ENCODE measurements around the gene CD207. TPM values are rescaled to one million over a fixed set of nuclear protein-coding genes. Genes with fewer than 3 reads are reported as not detected.
"Not testable (repeated sequence)": the region's sequence is repeated elsewhere in the genome, so short reads cannot be mapped to it uniquely, and the experiment has no call there.

Gene CD207
- under 1 TPM in 2 of 3 donors, not detected in 1; 0.20 TPM for polyA plus RNA-seq

DNA sequence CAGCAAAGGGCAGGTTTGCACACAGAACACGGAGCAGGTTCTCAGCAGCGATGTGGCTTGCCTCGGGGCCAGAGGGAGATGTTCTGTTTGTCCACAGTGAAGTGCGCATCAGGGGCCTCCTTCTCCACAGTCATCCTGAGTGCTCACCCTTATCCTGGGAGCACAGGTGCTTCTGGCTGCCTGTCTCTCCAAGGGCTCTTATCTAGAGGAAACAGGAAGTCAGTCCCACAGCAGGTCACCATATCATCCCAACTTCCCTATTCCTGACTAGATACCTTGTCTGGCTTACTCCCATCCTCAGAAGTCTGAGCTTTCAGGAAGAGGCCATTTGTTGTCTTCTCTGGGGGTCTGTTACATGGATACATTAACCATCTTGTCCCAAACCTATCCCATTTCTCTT is at the start of gene CD207:
TSS of gene CD207 (minus strand) at position 174 of the 400 bp plus-strand sequence. CDS start at position 134, 40 bp downstream.
- H3K9me3 Mint-ChIP-seq, result no peaks in the 10 kb centered on the region
- no peak for DNase-seq
- peak within 1 kb of the TSS in 3 of 6 donors; percentile 19 to 71 (median 31) for H3K27ac Mint-ChIP-seq
- peaks cover 21 to 33% of the 10 kb centered on the region in 2 donors for H3K4me1 Mint-ChIP-seq
- H3K36me3 Mint-ChIP-seq, result no peaks in the 10 kb centered on the region
- peak within 1 kb of the TSS in 1 of 5 donors; percentile 3 for H3K4me3 Mint-ChIP-seq
- H3K27me3 Mint-ChIP-seq (ENCODE audit: low read depth in 3 of 3), result peaks cover 0 to 8% (median 3%) of the 10 kb centered on the region in 3 donors

DNA sequence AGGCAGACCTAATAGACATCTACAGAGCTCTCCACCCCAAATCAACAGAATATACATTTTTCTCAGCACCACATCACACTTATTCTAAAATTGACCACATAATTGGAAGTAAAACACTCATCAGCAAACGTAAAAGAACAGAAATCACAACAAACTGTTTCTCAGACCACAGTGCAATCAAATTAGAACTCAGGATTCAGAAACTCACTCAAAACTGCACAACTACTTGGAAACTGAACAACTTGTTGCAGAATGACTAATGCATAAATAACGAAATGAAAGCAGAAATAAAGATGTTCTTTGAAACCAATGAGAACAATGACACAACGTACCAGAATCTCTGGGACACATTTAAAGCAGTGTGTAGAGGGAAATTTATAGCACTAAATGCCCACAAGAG is 42.9 kb upstream of the CD207 start:
- not testable (repeated sequence) for H3K4me3 Mint-ChIP-seq, H3K9me3 Mint-ChIP-seq, DNase-seq, H3K36me3 Mint-ChIP-seq, H3K27ac Mint-ChIP-seq, H3K4me1 Mint-ChIP-seq
- peaks cover 22 to 67% (median 35%) of the 10 kb centered on the region in 3 donors for H3K27me3 Mint-ChIP-seq (ENCODE audit: low read depth in 3 of 3)

DNA sequence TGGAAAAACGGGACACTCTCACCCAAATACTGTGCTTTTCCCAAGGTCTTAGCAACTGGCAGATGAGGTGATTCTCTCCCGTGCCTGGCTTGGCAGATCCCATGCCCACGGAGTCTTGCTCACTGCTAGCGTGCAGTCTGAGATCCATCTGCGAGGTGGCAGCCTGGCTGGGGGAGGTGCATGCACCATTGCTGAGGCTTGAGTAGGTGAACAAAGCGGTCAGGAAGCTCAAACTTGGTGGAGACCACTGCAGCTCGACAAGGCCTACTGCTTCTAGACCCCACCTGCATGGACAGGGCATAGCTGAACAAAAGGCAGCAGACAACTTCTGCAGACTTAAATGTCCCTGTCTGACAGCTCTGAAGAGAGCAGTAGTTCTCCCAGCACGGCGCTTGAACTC is 40.5 kb upstream of the CD207 start:
- DNase-seq, H3K36me3 Mint-ChIP-seq, H3K27ac Mint-ChIP-seq, H3K4me1 Mint-ChIP-seq, H3K9me3 Mint-ChIP-seq, H3K4me3 Mint-ChIP-seq: not testable (repeated sequence)
- peaks cover 26 to 55% (median 35%) of the 10 kb centered on the region in 3 donors for H3K27me3 Mint-ChIP-seq (ENCODE audit: low read depth in 3 of 3)

DNA sequence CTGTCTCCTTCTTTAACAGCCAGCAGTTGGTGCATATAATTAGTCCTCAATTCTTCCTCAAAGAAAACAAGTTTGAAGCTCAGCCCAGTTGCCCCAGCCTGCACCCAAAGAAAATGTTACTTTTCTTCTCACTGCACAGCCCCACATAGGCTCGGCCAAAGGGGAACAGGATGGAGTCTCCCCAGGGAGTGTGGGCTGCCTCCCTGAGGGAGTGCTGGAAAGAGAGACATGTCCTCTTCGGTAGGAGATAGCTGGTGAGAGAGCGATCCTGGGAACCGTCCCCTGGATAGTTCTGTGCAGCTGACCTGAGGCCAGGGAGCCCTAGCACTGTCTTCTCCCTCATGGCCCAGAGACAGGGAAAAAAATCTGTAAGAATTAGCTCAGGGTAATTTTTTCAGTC is 37.9 kb upstream of the CD207 start:
- H3K27me3 Mint-ChIP-seq (ENCODE audit: low read depth in 3 of 3), result peaks cover 20 to 32% (median 29%) of the 10 kb centered on the region in 3 donors
- no peaks in the 10 kb centered on the region for H3K36me3 Mint-ChIP-seq
- no peak overlapping the region for H3K27ac Mint-ChIP-seq
- no peak for DNase-seq
- H3K4me3 Mint-ChIP-seq, result no peak overlapping the region
- peaks cover 0 to 3% (median 0%) of the 10 kb centered on the region in 6 donors for H3K9me3 Mint-ChIP-seq
- H3K4me1 Mint-ChIP-seq, result peaks cover 6 to 8% of the 10 kb centered on the region in 2 donors

DNA sequence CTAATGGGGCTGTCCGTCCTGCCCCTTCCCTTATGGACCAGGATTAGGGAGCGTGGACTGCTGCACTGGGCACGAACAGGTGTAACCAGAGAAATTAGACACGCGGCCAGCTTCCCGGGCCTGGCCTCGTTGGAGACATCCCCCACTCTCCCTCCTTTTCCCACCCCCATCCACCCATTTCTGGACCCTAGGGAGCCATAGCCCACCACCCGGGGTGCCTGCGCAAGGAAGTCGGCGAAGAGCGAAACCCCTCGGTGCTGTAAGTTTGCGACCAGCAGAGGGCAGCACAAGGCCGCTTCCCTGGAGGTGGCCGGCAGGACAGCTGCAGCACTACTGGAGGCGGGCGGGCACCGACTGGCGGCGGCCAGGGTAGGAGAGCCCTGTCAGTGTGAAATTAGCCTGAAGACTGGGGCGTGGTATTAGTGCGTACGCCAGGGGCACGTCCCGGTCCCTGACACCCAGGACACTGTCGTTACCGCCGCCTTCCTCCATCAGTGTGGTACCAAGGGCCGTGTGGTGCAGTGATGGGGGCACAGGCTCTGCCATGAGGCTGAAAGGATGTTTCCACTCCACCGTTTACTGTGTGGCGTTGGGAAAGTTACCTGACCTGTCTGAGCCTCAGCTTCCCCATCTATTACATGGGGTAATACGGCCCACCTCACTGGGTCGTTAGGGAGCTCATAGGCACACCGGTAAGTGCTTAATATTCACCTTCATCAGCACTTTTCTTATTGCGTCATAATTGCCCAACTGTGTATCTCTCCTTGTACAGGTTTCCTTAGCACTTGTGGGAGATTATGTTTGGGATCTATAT is 36.0 kb upstream of the CD207 start:
- Mint-ChIP-seq H3K4me3 (peak overlapping the region in 4 of 5 donors; percentile 14 to 68 (median 58)), H3K4me1 (peaks cover 6 to 8% of the 10 kb centered on the region in 2 donors), H3K36me3 (no peaks in the 10 kb centered on the region), H3K9me3 (no peaks in the 10 kb centered on the region), H3K27me3 (ENCODE audit: low read depth in 3 of 3) (peaks cover 15 to 16% (median 15%) of the 10 kb centered on the region in 3 donors), H3K27ac (no peak overlapping the region)
- peak; percentile 71 to 78 (median 78) for DNase-seq

DNA sequence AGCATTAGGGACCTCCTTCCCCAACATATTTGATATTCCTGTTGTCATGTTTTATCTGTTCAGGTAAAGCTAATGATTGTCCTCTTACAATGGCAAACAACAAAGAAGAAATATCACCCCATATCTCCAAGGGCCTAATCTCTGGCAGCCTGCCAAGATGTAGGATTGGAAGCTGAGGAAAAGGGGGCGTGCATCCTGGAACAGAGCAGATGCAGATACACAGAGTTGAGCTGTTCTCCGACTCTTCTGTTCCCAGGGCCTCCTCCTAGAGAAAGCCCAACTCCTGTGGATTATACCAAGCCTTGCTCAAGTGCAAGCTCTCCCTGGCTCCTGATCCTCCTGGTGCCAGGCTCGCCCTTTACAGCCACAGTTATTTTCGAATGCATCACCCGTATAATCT is 35.2 kb upstream of the CD207 start:
- Mint-ChIP-seq H3K4me3 (no peak overlapping the region), H3K27ac (no peak overlapping the region), H3K9me3 (no peaks in the 10 kb centered on the region), H3K36me3 (no peaks in the 10 kb centered on the region), H3K4me1 (peaks cover 6 to 8% of the 10 kb centered on the region in 2 donors), H3K27me3 (ENCODE audit: low read depth in 3 of 3) (peaks cover 12 to 14% (median 13%) of the 10 kb centered on the region in 3 donors)
- DNase-seq, result no peak

DNA sequence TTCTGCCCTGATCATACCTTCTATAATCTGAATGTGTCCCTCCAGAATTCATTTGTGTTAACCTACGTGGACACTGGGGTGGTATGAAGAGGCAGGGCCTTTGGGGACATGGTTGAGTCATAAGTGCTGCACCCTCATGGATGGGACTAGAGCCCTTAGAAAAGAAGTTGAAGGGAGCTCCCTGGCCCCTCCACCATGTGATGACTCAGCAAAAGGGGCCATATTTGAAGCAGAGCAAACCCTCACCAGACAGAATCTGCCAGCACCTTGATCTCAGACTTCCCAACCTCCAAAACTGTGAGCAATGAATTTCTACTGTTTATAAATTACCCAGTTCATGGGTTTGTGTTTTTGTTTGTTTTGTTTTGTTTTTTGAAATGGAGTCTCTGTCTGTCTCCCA is 33.4 kb upstream of the CD207 start:
- H3K36me3 Mint-ChIP-seq, result no peaks in the 10 kb centered on the region
- H3K27me3 Mint-ChIP-seq (ENCODE audit: low read depth in 3 of 3), result peaks cover 2 to 10% (median 7%) of the 10 kb centered on the region in 3 donors
- H3K4me1 Mint-ChIP-seq, result peaks cover 6 to 8% of the 10 kb centered on the region in 2 donors
- H3K4me3 Mint-ChIP-seq, result no peak overlapping the region
- no peak overlapping the region for H3K27ac Mint-ChIP-seq
- no peak for DNase-seq
- no peaks in the 10 kb centered on the region for H3K9me3 Mint-ChIP-seq

DNA sequence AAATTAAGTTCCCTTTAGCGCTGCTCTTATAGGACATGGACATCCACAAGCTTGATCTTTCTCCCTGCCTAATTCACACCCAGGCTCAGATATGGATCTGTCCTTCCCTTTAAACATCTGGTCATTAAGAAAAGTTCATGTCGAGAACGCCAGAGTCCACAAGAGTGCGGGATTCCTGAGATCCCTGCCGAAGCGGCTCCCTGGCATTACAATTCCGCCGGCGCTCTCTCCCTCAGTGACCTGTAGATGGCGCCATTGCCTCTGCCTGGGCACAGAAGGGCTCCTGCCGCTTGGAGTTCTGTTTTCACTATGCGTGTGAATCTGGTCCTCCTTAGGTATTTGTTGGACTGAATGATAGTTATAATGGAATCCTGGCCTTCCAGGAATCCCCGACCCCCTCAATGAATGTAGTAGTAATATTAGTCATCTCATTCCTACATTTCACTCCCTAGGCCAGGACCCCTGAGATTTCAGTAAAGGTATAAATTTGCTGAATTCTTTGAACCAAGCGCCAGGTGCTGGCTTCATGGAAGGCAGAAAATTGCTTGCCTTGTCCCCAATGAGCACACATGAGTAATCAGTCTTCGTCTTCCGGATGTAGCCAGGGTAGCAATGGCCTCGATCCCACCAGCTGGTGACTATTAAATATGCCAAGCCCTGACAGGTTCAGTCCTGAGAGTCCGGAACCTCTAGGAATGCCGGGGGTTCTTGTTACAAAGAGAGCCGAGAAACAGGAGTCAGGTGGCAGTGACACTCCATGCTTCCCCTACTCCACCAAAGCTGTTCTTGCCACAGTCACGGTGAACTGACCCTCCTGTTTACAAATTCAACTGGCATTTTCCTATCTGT is 26.4 kb upstream of the CD207 start:
- H3K27me3 Mint-ChIP-seq (ENCODE audit: low read depth in 3 of 3), result peaks cover 1 to 7% (median 6%) of the 10 kb centered on the region in 3 donors

DNA sequence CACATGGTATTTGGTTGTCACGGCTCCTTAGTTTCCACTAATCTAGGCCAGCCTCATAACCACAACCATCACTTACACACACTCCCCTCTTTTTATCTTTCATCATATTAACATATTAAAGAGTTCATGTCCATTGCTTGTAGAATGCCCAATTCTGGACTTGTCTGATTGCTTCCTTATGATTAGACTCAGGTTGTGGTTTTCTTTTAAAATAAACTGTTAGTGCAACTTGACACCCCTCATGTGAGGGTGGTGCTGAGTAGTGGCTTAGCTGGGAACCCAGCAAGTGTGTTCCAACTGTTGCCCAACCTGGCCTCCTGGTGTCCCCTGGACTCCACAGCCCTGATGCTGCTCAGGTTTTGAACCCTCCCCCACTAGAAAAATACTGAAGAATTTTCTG is 20.1 kb upstream of the CD207 start:
- no peak for DNase-seq
- Mint-ChIP-seq H3K4me1 (peaks cover 56 to 65% of the 10 kb centered on the region in 2 donors), H3K36me3 (no peaks in the 10 kb centered on the region), H3K4me3 (peak overlapping the region; percentile 42 to 73 (median 46)), H3K9me3 (no peaks in the 10 kb centered on the region), H3K27ac (peak overlapping the region in 5 of 6 donors; percentile 40 to 72 (median 56)), H3K27me3 (ENCODE audit: low read depth in 3 of 3) (peaks cover 0 to 3% (median 2%) of the 10 kb centered on the region in 3 donors)

More for the DNA sequence above, 26.4 kb upstream of the CD207 start:
- Mint-ChIP-seq H3K9me3 (no peaks in the 10 kb centered on the region), H3K36me3 (no peaks in the 10 kb centered on the region), H3K27ac (peak overlapping the region in 1 of 6 donors; percentile 73), H3K4me3 (peak overlapping the region in 4 of 5 donors; percentile 60 to 78 (median 64)), H3K4me1 (peaks cover 7 to 11% of the 10 kb centered on the region in 2 donors)
- DNase-seq, result peak; percentile 65 to 76 (median 69)

GRCh38 chr2:70854411-70854810 is 18.8 kb upstream of the CD207 start:
- Mint-ChIP-seq H3K9me3 (no peaks in the 10 kb centered on the region), H3K4me3 (peak overlapping the region in 1 of 5 donors; percentile 73), H3K27me3 (ENCODE audit: low read depth in 3 of 3) (peaks cover 0 to 3% (median 0%) of the 10 kb centered on the region in 3 donors), H3K36me3 (no peaks in the 10 kb centered on the region), H3K4me1 (peaks cover 68 to 78% of the 10 kb centered on the region in 2 donors), H3K27ac (peak overlapping the region in 3 of 6 donors; percentile 47 to 55 (median 53))
- DNase-seq, result no peak

DNA sequence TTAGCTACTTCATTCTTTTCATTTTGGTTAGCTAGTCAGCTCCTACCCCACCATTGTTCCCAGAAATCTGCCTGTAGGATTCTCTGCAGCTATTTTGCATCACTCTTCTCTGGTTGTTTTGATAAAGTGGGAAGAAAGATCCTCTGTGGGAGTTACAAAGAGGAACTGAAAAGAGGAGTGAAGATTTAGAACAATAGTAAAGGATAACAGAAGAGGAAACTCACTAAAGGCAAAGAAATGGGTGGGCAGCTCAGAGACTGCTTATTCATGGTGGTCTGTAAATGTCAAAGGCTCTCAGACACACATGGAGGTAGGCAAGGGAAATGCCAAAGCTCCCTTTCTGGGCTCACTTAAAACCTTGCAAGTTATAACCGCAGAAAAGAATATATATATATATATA is 17.2 kb upstream of the CD207 start:
- H3K4me3 Mint-ChIP-seq, result peak overlapping the region; percentile 3 to 86 (median 55)
- no peak for DNase-seq
- H3K27ac Mint-ChIP-seq, result peak overlapping the region; percentile 70 to 92 (median 86)
- peaks cover 0 to 2% (median 0%) of the 10 kb centered on the region in 3 donors for H3K27me3 Mint-ChIP-seq (ENCODE audit: low read depth in 3 of 3)
- H3K4me1 Mint-ChIP-seq, result peaks cover 79 to 93% of the 10 kb centered on the region in 2 donors
- H3K9me3 Mint-ChIP-seq, result no peaks in the 10 kb centered on the region
- no peaks in the 10 kb centered on the region for H3K36me3 Mint-ChIP-seq

- no peaks in the 10 kb centered on the region for H3K9me3 Mint-ChIP-seq
- peaks cover 77 to 88% of the 10 kb centered on the region in 2 donors for H3K4me1 Mint-ChIP-seq
- H3K27me3 Mint-ChIP-seq (ENCODE audit: low read depth in 3 of 3), result peaks cover 0 to under 1% (median 0%) of the 10 kb centered on the region in 3 donors
- peak overlapping the region; percentile 40 to 86 (median 73) for H3K4me3 Mint-ChIP-seq
- peak; percentile 68 to 79 (median 70) for DNase-seq
- H3K27ac Mint-ChIP-seq, result peak overlapping the region; percentile 70 to 92 (median 86)
- no peaks in the 10 kb centered on the region for H3K36me3 Mint-ChIP-seq
Measured at GRCh38 chr2:70851704-70852103, 16.1 kb upstream of the CD207 start.

DNA sequence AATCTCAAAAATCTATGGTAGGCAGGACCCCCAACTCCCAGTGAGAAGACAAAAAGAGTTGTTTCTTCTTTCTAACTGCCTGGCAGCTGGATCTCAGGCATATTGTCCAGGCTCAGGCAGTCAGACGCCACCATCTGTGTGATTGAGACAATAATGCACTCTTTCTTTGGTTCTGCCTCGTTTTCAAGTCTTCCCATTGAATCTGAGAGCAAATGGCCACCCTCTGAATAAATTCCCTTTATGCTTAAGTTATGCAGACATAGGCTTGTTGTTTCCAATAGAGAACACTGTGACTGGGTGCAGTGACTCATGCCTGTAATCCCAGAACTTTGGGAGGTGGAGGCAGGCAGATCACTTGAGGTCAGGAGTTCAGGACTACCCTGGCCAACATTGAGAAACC is 15.3 kb upstream of the CD207 start:
- H3K27ac Mint-ChIP-seq, result peak overlapping the region; percentile 82 to 92 (median 88)
- peaks cover 0 to 2% (median 0%) of the 10 kb centered on the region in 3 donors for H3K27me3 Mint-ChIP-seq (ENCODE audit: low read depth in 3 of 3)
- no peak for DNase-seq
- H3K4me1 Mint-ChIP-seq, result peaks cover 70 to 80% of the 10 kb centered on the region in 2 donors
- H3K4me3 Mint-ChIP-seq, result peak overlapping the region; percentile 19 to 66 (median 44)
- H3K36me3 Mint-ChIP-seq, result no peaks in the 10 kb centered on the region
- H3K9me3 Mint-ChIP-seq, result no peaks in the 10 kb centered on the region

Measured in immature natural killer cell (primary cell).